ENCODE results near the gene MOB1B. TPM values are rescaled to one million over a fixed set of nuclear protein-coding genes. Genes with fewer than 3 reads are reported as not detected.
"Not testable (repeated sequence)": the region's sequence is repeated elsewhere in the genome, so short reads cannot be mapped to it uniquely, and the experiment has no call there.

Gene MOB1B
- total and polyA plus RNA-seq, 2 experiments from 2014 or later = 5.3 to 23.5 TPM

DNA sequence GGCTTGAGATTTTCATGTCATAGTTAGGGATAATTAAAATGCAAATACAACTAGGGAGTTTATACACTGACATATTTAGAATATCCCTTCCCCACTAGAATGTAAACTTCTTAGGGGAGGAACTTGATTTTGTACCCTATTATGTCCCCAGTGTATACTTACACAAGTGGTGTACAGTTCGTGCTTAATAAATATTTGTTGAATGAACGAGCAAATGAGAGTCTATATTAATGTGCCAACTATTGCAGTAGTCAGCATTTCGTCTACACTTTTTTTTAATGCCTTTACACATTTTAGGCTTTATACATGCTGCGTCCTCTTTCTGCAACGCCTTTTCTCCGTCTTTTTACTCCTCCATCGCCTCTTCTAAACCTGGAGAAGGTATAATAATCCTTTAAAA lies 8.4 kb upstream of the MOB1B start:
- H3K27me3 ChIP-seq = no peaks in the 10 kb centered on the region
- no peak for DNase-seq (ENCODE audit: low spot score)
- no peak overlapping the region for H2AFZ ChIP-seq
- no peaks in the 10 kb centered on the region for H3K9me3 ChIP-seq (ENCODE audit: low read depth)
- no peak overlapping the region for H3K4me3 ChIP-seq
- no peaks in the 10 kb centered on the region for H3K79me2 ChIP-seq
- H3K4me1 ChIP-seq (ENCODE audit: insufficient read depth) = peaks cover 7% of the 10 kb centered on the region
- H3K36me3 ChIP-seq (replicated peaks; ENCODE audit: insufficient read depth, low read depth) = no peaks in the 10 kb centered on the region
- H3K27ac ChIP-seq = no peak overlapping the region
- H3K9me2 ChIP-seq (replicated peaks; ENCODE audit: insufficient read depth) = no peaks in the 10 kb centered on the region
- WGBS (ENCODE audit: low lambda C conversion rate, missing lambda C conversion rate) = 79% methylated on average over 7 of the region's 7 CpGs
- TF ChIP-seq EZH2phosphoT487 (IDR thresholded peaks at IDR 0.05; ENCODE audit: low read depth, severe bottlenecking, unreplicated experiment) = no peak
- TF ChIP-seq EZH2 (IDR thresholded peaks at IDR 0.05; ENCODE audit: borderline replicate concordance) = no peak
- TF ChIP-seq CTCF (IDR thresholded peaks at IDR 0.05; ENCODE audit: poor library complexity) = no peak
- no peaks in the 10 kb centered on the region for H4K20me1 ChIP-seq (ENCODE audit: insufficient read depth, poor library complexity, severe bottlenecking)
- no peak overlapping the region for H3K4me2 ChIP-seq

GRCh38 chr4:70895405-70895804 lies 6.8 kb upstream of the MOB1B start:
- H3K79me2 ChIP-seq = no peaks in the 10 kb centered on the region
- 89% methylated on average over 2 of the region's 2 CpGs for WGBS (ENCODE audit: low lambda C conversion rate, missing lambda C conversion rate)
- peak overlapping the region; percentile 46 for H3K27ac ChIP-seq

GRCh38 chr4:70895811-70896491 lies 6.2 kb upstream of the MOB1B start:
- no peaks in the 10 kb centered on the region for H3K79me2 ChIP-seq
- H3K9me2 ChIP-seq (replicated peaks; ENCODE audit: insufficient read depth) = no peaks in the 10 kb centered on the region
- H3K9me3 ChIP-seq (ENCODE audit: low read depth) = no peaks in the 10 kb centered on the region
- no peaks in the 10 kb centered on the region for H3K36me3 ChIP-seq (replicated peaks; ENCODE audit: insufficient read depth, low read depth)
- H2AFZ ChIP-seq = no peak overlapping the region
- WGBS (ENCODE audit: low lambda C conversion rate, missing lambda C conversion rate) = 51% methylated on average over 5 of the region's 5 CpGs
- H3K4me3 ChIP-seq = no peak overlapping the region
- H4K20me1 ChIP-seq (ENCODE audit: insufficient read depth, poor library complexity, severe bottlenecking) = no peaks in the 10 kb centered on the region
- TF ChIP-seq EZH2 (IDR thresholded peaks at IDR 0.05; ENCODE audit: borderline replicate concordance) (no peak), CTCF (IDR thresholded peaks at IDR 0.05; ENCODE audit: poor library complexity) (no peak), EZH2phosphoT487 (IDR thresholded peaks at IDR 0.05; ENCODE audit: low read depth, severe bottlenecking, unreplicated experiment) (no peak)
- H3K27ac ChIP-seq = peak overlapping the region; percentile 53
- H3K4me2 ChIP-seq = peak overlapping the region; percentile 15
- H3K4me1 ChIP-seq (ENCODE audit: insufficient read depth) = peaks cover 7% of the 10 kb centered on the region
- H3K27me3 ChIP-seq = no peaks in the 10 kb centered on the region
- DNase-seq (ENCODE audit: low spot score) = peak; percentile 33

More at GRCh38 chr4:70895405-70895804, 6.8 kb upstream of the MOB1B start:
- no peak overlapping the region for H3K4me3 ChIP-seq
- H4K20me1 ChIP-seq (ENCODE audit: insufficient read depth, poor library complexity, severe bottlenecking) = no peaks in the 10 kb centered on the region
- H3K36me3 ChIP-seq (replicated peaks; ENCODE audit: insufficient read depth, low read depth) = no peaks in the 10 kb centered on the region
- no peaks in the 10 kb centered on the region for H3K27me3 ChIP-seq
- TF ChIP-seq EZH2 (IDR thresholded peaks at IDR 0.05; ENCODE audit: borderline replicate concordance) (no peak), CTCF (IDR thresholded peaks at IDR 0.05; ENCODE audit: poor library complexity) (no peak), EZH2phosphoT487 (IDR thresholded peaks at IDR 0.05; ENCODE audit: low read depth, severe bottlenecking, unreplicated experiment) (no peak)
- no peak overlapping the region for H2AFZ ChIP-seq
- peaks cover 7% of the 10 kb centered on the region for H3K4me1 ChIP-seq (ENCODE audit: insufficient read depth)
- peak overlapping the region; percentile 15 for H3K4me2 ChIP-seq
- no peaks in the 10 kb centered on the region for H3K9me3 ChIP-seq (ENCODE audit: low read depth)
- no peak for DNase-seq (ENCODE audit: low spot score)
- H3K9me2 ChIP-seq (replicated peaks; ENCODE audit: insufficient read depth) = no peaks in the 10 kb centered on the region

GRCh38 chr4:70898581-70898980 lies 3.6 kb upstream of the MOB1B start:
- not testable (repeated sequence) for H3K9me2 ChIP-seq (replicated peaks; ENCODE audit: insufficient read depth); H3K4me2 ChIP-seq; DNase-seq (ENCODE audit: low spot score); H3K27me3 ChIP-seq; H3K79me2 ChIP-seq; H3K27ac ChIP-seq; H4K20me1 ChIP-seq (ENCODE audit: insufficient read depth, poor library complexity, severe bottlenecking); H3K36me3 ChIP-seq (replicated peaks; ENCODE audit: insufficient read depth, low read depth); H3K4me3 ChIP-seq; H3K9me3 ChIP-seq (ENCODE audit: low read depth); H2AFZ ChIP-seq
- 100% methylated on average over 4 of the region's 6 CpGs for WGBS (ENCODE audit: low lambda C conversion rate, missing lambda C conversion rate)
- peaks cover 10% of the 10 kb centered on the region for H3K4me1 ChIP-seq (ENCODE audit: insufficient read depth)

Measured in hepatocyte (in vitro differentiated cells).